Astrocyte (in vitro differentiated cells and primary cell): ENCODE results near the gene RNASEL. TPM values are rescaled to one million over a fixed set of nuclear protein-coding genes. Genes with fewer than 3 reads are reported as not detected.

ENCODE experiments used
- DNase-seq: peaks from one replicate; pipeline ENCODE4 v3.0.0-alpha.2; 2010; ENCODE audit warnings: low read depth
- FAIRE-seq: peaks from 2 replicates; lab custom pipeline; 2011; peaks lifted over from hg19 to GRCh38; lab: Jason Lieb, UNC
- H2AFZ ChIP-seq: 2 replicates; pipeline ENCODE4 v1.6.0; 2012; ENCODE audit warnings: low read depth, low read length, inconsistent platforms
- H3K27ac ChIP-seq: 2 replicates; pipeline ENCODE4 v1.5.1; 2011; ENCODE audit warnings: low read depth, low read length, inconsistent platforms
- H3K27me3 ChIP-seq: 2 replicates; pipeline ENCODE4 v1.6.0; 2011; ENCODE audit warnings: low read length, inconsistent platforms; ENCODE audit not compliant: insufficient read depth
- H3K36me3 ChIP-seq: 2 replicates; pipeline ENCODE4 v1.5.1; 2011; ENCODE audit warnings: low read length, inconsistent platforms; ENCODE audit not compliant: insufficient read depth
- H3K4me1 ChIP-seq: 2 replicates; pipeline ENCODE4 v1.5.1; 2011; ENCODE audit warnings: low read length, inconsistent platforms; ENCODE audit not compliant: insufficient read depth
- H3K4me2 ChIP-seq: 2 replicates; pipeline ENCODE4 v1.6.0; 2012; ENCODE audit warnings: low read length, inconsistent platforms
- H3K4me3 ChIP-seq: 2 replicates; pipeline ENCODE4 v1.5.1; 2011; ENCODE audit warnings: low read depth, mild to moderate bottlenecking, low read length, inconsistent platforms; ENCODE audit not compliant: insufficient read depth
- H3K79me2 ChIP-seq: 2 replicates; pipeline ENCODE4 v1.6.0; 2012; ENCODE audit warnings: mild to moderate bottlenecking, low read length, inconsistent platforms; ENCODE audit not compliant: insufficient read depth
- H3K9ac ChIP-seq: 2 replicates; pipeline ENCODE4 v1.6.0; 2012; ENCODE audit warnings: mild to moderate bottlenecking, low read length, inconsistent platforms
- H3K9me3 ChIP-seq: 2 replicates; pipeline ENCODE4 v1.5.1; 2012; ENCODE audit warnings: low read depth, mild to moderate bottlenecking, low read length, inconsistent platforms; ENCODE audit not compliant: insufficient read depth
- H4K20me1 ChIP-seq: 2 replicates; pipeline ENCODE4 v1.6.0; 2012; ENCODE audit warnings: low read length, inconsistent platforms; ENCODE audit not compliant: insufficient read depth
- H3K27ac Mint-ChIP-seq: one replicate; pipeline ENCODE4 v1.8.0; 2021; ENCODE audit warnings: mild to moderate bottlenecking, mixed read lengths; ENCODE audit not compliant: unreplicated experiment
- H3K27me3 Mint-ChIP-seq: one replicate; pipeline ENCODE4 v1.8.0; 2021; ENCODE audit warnings: low read depth, mixed read lengths; ENCODE audit not compliant: unreplicated experiment
- H3K36me3 Mint-ChIP-seq: one replicate; pipeline ENCODE4 v1.8.0; 2021; ENCODE audit warnings: low read depth, mixed read lengths; ENCODE audit not compliant: unreplicated experiment
- H3K4me1 Mint-ChIP-seq: one replicate; pipeline ENCODE4 v1.8.0; 2021; ENCODE audit warnings: low read depth, mixed read lengths; ENCODE audit not compliant: unreplicated experiment
- H3K4me3 Mint-ChIP-seq: one replicate; pipeline ENCODE4 v1.8.0; 2021; ENCODE audit warnings: mild to moderate bottlenecking, moderate library complexity, mixed read lengths; ENCODE audit not compliant: unreplicated experiment
- H3K9me3 Mint-ChIP-seq: one replicate; pipeline ENCODE4 v1.8.0; 2021; ENCODE audit warnings: mild to moderate bottlenecking, mixed read lengths; ENCODE audit not compliant: unreplicated experiment
- EZH2 ChIP-seq: IDR thresholded peaks from 2 replicates; pipeline ENCODE4 v1.6.1; 2012; ENCODE audit warnings: mild to moderate bottlenecking, low read length, inconsistent platforms; ENCODE audit not compliant: insufficient read depth
- total RNA-seq: library from RNA; stranded (reverse); gene quantifications from 2 replicates; pipeline ENCODE4 v1.2.1, GENCODE V29; 2021
- TF ChIP-seq, protein P1 (sequence below): IDR thresholded peaks from 2 replicates; pipeline ENCODE4 v1.5.1; 2011; ENCODE audit warnings: low read depth, mild to moderate bottlenecking, inconsistent platforms, low read length, moderate library complexity; ENCODE audit not compliant: insufficient read depth

The RNASEL gene
- total RNA-seq, 1 donor from 2014 or later, result 1.8 TPM

GRCh38 chr1:182564406-182565004 lies 24.6 kb downstream of the RNASEL start:
- Histone ChIP-seq H3K79me2 (no peaks in the 10 kb centered on the region), H3K27me3 (no peaks in the 10 kb centered on the region), H3K4me3 (no peak overlapping the region), H3K27ac (no peak overlapping the region), H2AFZ (no peak overlapping the region), H3K9me3 (no peaks in the 10 kb centered on the region), H4K20me1 (no peaks in the 10 kb centered on the region), H3K36me3 (no peaks in the 10 kb centered on the region), H3K4me1 (no peaks in the 10 kb centered on the region), H3K4me2 (no peak overlapping the region), H3K9ac (no peak overlapping the region)
- Mint-ChIP-seq H3K9me3 (peaks cover 1% of the 10 kb centered on the region), H3K4me3 (no peak overlapping the region), H3K4me1 (peaks cover 2% of the 10 kb centered on the region), H3K36me3 (no peaks in the 10 kb centered on the region), H3K27me3 (peaks cover 7% of the 10 kb centered on the region), H3K27ac (no peak overlapping the region)
- FAIRE-seq (no peak), DNase-seq (no peak)
- TF ChIP-seq, protein P1, sequence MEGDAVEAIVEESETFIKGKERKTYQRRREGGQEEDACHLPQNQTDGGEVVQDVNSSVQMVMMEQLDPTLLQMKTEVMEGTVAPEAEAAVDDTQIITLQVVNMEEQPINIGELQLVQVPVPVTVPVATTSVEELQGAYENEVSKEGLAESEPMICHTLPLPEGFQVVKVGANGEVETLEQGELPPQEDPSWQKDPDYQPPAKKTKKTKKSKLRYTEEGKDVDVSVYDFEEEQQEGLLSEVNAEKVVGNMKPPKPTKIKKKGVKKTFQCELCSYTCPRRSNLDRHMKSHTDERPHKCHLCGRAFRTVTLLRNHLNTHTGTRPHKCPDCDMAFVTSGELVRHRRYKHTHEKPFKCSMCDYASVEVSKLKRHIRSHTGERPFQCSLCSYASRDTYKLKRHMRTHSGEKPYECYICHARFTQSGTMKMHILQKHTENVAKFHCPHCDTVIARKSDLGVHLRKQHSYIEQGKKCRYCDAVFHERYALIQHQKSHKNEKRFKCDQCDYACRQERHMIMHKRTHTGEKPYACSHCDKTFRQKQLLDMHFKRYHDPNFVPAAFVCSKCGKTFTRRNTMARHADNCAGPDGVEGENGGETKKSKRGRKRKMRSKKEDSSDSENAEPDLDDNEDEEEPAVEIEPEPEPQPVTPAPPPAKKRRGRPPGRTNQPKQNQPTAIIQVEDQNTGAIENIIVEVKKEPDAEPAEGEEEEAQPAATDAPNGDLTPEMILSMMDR, result no peak
- no peak for TF ChIP-seq EZH2

DNA sequence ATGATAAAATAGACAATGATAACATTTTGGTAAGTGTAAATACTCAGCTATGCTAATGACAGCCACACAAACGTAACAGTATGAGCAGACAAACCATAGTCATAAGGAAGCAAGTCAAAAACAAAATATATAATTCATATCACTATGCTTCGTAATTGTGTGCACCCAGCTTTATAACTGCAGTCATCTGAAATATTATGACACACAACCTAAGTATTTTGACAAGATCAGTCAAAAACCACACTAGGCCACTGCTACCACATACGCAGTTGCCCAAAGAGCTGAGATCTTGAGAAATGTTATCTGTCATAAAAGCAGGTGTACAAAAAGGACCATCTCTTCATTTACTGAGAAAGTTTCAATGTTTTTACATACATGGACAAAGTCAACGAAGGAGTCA lies 26.0 kb downstream of the RNASEL start:
- Histone ChIP-seq H3K36me3 (no peaks in the 10 kb centered on the region), H3K27me3 (no peaks in the 10 kb centered on the region), H3K9ac (no peak overlapping the region), H3K4me2 (no peak overlapping the region), H3K4me1 (no peaks in the 10 kb centered on the region), H3K27ac (no peak overlapping the region), H3K9me3 (no peaks in the 10 kb centered on the region), H2AFZ (no peak overlapping the region), H4K20me1 (no peaks in the 10 kb centered on the region), H3K4me3 (no peak overlapping the region), H3K79me2 (no peaks in the 10 kb centered on the region)
- Mint-ChIP-seq H3K36me3 (no peaks in the 10 kb centered on the region), H3K27ac (no peak overlapping the region), H3K9me3 (peaks cover 1% of the 10 kb centered on the region), H3K4me3 (no peak overlapping the region), H3K4me1 (peaks cover 2% of the 10 kb centered on the region), H3K27me3 (peaks cover 9% of the 10 kb centered on the region)
- FAIRE-seq (no peak), DNase-seq (no peak)
- TF ChIP-seq, protein P1, result no peak
- no peak for TF ChIP-seq EZH2

DNA sequence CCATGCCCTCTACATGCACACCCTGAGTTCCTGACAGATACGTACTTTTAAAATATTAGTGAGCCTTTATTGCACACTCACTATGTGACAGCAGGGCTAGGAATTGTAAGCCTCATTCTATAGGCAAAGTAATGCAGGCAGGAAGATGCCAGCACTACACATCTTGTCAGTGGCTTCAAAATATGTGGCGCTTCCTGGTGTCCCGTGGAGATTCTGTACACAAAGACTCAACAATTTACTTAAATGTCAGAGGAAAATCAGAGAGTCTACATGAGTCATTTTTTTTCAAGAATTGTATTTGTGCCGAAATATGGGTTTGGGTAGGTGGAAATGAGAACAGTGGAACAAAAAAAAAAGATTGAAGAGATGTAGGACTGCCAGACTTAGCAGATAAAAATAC lies 27.6 kb downstream of the RNASEL start:
- Histone ChIP-seq H3K27ac (no peak overlapping the region), H3K4me3 (no peak overlapping the region), H3K9me3 (no peaks in the 10 kb centered on the region), H3K79me2 (no peaks in the 10 kb centered on the region), H3K4me1 (no peaks in the 10 kb centered on the region), H3K9ac (no peak overlapping the region), H3K4me2 (no peak overlapping the region), H2AFZ (no peak overlapping the region), H3K27me3 (no peaks in the 10 kb centered on the region), H4K20me1 (no peaks in the 10 kb centered on the region), H3K36me3 (no peaks in the 10 kb centered on the region)
- Mint-ChIP-seq H3K27me3 (peaks cover 9% of the 10 kb centered on the region), H3K36me3 (no peaks in the 10 kb centered on the region), H3K27ac (no peak overlapping the region), H3K4me3 (no peak overlapping the region), H3K9me3 (peaks cover 3% of the 10 kb centered on the region), H3K4me1 (peaks cover 2% of the 10 kb centered on the region)
- TF ChIP-seq EZH2, result no peak
- TF ChIP-seq, protein P1, result no peak
- FAIRE-seq (no peak), DNase-seq (no peak)
